HK-2 (cell line): Measurements from ENCODE around the gene IGSF10.
"Not testable (repeated sequence)": the region's sequence is repeated elsewhere in the genome, so short reads cannot be mapped to it uniquely, and the experiment has no call there.

Source experiments
- DNase-seq: peaks from one replicate; pipeline ENCODE4 v3.0.0-alpha.2; 2018; ENCODE audit not compliant: unreplicated experiment

Gene IGSF10, protein sequence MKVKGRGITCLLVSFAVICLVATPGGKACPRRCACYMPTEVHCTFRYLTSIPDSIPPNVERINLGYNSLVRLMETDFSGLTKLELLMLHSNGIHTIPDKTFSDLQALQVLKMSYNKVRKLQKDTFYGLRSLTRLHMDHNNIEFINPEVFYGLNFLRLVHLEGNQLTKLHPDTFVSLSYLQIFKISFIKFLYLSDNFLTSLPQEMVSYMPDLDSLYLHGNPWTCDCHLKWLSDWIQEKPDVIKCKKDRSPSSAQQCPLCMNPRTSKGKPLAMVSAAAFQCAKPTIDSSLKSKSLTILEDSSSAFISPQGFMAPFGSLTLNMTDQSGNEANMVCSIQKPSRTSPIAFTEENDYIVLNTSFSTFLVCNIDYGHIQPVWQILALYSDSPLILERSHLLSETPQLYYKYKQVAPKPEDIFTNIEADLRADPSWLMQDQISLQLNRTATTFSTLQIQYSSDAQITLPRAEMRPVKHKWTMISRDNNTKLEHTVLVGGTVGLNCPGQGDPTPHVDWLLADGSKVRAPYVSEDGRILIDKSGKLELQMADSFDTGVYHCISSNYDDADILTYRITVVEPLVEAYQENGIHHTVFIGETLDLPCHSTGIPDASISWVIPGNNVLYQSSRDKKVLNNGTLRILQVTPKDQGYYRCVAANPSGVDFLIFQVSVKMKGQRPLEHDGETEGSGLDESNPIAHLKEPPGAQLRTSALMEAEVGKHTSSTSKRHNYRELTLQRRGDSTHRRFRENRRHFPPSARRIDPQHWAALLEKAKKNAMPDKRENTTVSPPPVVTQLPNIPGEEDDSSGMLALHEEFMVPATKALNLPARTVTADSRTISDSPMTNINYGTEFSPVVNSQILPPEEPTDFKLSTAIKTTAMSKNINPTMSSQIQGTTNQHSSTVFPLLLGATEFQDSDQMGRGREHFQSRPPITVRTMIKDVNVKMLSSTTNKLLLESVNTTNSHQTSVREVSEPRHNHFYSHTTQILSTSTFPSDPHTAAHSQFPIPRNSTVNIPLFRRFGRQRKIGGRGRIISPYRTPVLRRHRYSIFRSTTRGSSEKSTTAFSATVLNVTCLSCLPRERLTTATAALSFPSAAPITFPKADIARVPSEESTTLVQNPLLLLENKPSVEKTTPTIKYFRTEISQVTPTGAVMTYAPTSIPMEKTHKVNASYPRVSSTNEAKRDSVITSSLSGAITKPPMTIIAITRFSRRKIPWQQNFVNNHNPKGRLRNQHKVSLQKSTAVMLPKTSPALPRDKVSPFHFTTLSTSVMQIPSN (N-terminal part only)

DNA sequence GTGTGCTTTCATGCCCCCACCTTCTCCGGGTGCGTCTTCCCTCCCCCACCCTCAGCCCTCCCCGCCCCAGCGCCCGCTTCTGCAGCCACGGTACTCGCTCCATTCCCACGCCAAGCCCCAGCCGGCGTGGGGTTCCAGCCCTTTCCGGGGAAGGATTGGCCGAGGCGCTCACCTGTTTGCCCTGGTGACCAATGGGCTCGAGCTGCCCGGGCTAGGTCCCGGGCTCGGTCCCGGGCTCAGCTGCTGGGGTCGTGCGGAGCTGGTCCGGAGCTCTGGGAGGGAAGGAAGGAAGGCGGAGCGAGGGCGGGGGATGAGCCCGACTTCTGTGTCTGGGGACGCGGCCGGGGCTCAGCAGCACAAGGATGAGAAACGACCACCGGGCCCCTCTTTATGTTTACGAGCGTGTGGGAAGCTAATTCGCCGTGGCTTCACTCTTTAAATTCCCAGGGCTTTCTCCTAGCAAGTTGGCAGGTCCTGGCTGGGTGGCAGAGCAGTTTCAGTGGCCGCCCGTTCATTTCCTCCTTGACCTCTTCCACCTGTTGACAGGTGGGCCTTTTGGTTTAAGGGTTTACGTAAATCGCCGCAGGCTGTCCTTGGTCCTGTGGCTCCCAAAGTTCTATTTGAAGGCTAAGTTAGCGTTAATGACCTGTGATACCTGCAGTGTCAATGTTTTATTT lies at the start of gene IGSF10:
IGSF10 (minus strand) TSS at position 288 of the 677 bp plus-strand sequence. CDS start 2,352 bp downstream, outside the sequence.
- DNase-seq = no peak

DNA sequence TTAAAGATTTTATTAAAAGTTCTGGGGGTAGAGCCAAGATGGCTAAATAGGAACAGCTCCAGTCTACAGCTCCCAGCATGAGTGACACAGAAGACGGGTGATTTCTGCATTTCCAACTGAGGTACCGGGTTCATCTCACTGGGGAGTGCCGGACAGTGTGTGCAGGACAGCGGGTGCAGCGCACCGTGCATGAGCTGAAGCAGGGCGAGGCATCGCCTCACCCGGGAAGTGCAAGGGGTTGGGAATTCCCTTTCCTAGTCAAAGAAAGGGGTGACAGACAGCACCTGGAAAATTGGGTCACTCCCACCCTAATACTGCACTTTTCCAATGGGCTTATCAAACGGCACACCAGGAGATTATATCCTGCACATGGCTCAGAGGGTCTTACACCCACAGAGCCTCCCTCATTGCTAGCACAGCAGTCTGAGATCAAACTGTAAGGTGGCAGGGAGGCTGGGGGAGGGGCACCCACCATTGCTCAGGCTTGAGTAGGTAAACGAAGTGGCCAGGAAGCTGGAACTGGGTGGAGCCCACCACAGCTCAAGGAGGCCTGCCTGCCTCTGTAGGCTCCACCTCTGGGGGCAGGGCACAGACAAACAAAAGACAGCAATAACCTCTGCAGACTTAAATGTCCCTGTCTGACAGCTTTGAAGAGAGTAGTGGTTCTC lies 48.7 kb upstream of the IGSF10 start:
- not testable (repeated sequence) for DNase-seq

DNA sequence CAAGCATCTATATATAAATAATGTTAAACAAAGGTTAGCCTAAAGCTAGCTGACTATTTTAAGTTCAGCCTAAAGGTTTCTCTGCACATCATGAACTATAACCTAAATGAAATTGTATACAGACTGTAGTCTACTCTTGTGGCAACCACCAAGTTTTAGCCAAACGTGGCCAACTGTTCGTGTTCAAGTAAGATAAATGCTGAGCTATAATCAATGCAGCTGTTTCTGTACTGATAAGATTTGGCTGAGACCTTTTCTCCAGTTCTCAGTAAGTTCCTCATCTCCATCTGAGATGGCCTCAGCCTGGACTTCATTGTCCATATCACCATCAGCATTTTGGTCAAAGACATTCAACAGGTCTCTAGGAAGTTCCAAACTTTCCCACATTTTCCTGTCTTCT lies 43.7 kb upstream of the IGSF10 start:
- DNase-seq = no peak

DNA sequence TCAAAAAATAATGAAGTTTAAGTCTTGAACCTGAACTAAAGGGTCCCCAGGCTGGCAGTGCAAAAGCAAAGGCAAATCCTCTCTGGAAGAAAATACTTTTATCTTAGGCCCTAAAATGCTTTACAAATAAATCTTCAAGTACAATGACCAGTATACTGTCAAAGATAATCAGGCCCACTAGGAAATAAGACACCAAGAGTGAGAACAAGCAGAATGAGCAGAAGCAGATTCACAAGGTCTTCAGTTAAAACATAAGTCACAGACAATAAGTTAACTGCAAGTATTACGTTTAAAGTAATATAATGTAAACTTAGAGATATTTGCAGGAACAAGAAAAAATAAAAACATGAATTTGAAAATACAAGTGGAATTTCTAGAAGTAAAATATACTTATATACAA lies 42.2 kb upstream of the IGSF10 start:
- no peak for DNase-seq

DNA sequence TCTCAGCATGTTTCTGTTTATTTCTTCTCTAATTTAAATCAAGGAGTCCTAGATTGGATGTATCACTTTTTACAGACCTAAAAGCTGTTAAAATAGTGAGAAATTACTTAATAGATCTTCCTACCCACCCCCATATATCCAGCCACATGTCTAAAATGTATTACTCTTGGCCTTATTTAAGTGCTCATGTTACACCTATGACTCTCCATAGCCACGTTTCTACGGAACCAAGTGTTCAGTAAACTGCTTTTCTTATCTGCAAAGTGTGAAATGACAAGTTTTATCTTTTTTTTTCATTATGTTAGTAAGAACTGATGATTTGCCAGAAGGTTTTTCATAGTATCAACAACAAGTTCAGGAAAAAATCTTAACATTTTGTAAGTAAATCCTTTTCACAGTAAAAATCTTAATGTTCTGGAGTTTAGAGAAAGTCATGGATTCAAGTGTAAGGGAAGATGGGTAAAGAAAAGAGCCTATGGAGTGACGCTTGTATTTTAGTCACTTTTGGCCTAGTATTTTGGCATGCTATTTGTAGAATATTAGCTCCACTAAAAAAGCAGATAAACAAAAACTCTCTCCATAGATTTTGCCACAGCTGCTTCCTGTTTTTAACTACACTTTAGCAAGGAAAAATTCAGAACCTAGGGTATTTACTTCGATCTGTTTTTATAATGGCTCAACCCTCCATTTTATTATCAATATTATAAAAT lies 41.2 kb upstream of the IGSF10 start:
- no peak for DNase-seq

DNA sequence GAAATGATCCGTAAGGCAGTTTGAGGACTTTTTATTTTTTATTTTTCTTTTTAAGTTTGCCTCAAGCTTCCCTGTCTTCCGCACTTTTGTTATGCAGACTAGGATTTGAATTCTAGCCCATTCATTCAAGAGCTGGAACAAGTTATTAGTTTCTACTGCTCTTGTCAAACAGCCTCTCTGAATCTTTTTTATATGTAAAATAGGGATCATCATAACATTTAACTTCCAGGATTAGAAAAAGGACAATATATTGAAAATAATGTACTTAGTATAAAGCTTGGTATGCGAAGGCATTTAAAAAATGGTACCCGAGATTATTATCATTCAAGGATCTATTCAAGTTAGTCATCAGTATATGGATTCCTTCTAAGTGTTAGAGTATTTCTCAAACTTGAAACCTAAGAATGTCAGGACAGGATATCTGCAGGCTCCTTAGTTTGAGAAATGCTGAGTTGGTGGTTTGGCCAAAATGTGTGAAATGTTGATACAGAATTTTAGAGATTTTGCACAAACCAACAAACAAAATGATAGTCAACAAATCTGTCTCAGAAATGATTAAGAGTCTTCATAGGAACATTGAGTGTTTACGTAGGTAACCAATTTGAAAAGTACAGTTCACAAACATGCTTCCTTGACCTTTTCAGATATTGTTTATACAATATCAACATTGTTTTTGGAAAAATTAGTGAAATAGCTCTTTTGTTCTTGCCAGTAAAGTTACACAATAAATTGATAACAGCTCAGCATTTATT lies 40.5 kb upstream of the IGSF10 start:
- no peak for DNase-seq

DNA sequence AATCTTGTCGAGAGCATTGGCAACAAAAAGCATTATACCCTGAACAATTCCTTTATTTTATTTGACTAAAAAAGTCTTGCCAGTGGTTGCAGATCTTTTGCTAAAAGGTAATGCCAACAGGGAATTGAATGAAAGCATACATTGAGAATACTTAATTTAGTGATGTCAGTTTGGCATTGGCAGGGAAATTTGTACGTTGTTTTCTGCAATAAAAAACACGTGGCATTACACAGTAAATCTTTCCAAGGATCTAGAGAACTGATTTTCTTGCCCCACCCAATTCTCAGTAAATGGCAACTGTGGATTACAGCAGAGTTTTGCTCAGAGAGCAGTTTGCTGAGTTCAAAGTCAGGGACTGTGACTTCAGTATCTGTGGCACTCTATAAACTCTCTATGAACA lies 38.3 kb upstream of the IGSF10 start:
- no peak for DNase-seq

DNA sequence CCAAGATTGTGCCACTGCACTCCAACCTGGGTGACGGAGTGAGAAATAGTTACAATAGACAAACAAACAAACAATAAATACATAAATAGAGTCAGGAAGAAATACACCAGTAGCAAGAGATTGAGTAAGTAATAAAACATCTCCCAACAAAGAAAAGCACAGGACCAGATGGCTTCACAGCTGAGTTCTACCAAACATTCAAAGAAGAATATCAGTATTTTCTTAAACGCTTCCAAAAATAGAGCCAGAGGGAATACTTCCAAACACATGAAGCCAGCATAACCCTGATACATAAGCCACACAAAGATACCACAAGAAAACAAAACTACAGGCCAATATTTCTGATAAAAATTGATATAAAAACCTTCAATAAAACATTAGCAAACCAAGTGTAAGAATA lies 30.7 kb upstream of the IGSF10 start:
- no peak for DNase-seq

DNA sequence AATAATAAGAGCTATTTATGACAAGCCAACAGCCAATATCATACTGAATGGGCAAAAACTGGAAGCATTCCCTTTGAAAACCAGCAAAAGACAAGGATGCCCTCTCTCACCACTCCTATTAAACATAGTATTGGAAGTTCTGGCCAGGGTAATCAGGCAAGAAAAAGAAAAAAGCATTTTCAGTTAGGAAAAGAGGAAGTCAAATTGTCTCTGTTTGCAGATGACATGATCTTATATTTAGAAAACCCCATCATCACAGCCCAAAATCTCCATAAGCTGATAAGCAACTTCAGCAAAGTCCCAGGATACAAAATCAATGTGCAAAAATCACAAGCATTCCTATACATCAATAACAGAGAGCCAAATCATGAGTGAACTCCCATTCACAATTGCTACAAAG lies 27.0 kb upstream of the IGSF10 start:
- not testable (repeated sequence) for DNase-seq

DNA sequence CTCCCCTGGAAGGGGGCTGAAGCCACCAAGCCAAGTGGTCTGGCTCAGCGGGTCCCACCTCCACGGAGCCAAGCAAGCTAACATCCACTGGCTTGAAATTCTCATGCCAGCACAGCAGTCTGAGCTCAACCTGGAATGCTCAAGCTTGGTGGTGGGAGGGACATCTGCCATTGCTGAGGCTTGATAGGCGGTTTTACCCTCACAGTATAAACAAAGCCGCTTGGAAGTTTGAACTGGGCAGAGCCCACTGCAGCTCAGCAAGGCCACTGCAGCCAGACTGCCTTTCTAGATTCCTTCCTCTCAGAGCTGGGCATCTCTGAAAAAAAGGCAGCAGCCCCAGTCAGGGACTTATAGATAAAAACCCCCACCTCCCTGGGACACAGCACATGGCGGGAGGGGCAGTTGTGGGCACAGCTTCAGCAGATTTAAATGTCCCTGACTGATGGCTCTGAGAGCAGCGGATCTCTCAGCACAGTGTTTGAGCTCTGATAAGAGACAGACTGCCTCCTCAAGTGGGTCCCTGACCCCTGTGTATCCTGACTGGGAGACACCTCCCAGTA lies 23.2 kb upstream of the IGSF10 start:
- no peak for DNase-seq

DNA sequence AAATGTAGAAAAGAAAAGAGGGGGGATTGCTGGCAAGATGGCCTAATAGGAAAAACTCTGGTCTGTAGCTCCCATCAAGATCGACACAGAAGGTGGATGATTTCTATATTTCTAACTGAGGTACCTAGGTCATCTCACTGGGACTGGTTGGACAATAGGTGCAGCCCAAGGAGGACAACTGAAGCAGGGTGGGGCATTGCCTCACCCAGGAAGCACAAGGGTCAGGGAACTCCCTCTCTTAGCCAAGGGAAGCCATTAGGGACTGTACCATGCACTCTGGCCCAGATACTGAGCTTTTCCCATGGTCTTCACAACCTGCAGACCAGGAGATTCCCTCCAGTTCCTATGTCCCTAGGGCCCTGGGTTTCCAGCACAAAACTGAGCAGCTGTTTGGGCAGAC lies 22.6 kb upstream of the IGSF10 start:
- DNase-seq = no peak

DNA sequence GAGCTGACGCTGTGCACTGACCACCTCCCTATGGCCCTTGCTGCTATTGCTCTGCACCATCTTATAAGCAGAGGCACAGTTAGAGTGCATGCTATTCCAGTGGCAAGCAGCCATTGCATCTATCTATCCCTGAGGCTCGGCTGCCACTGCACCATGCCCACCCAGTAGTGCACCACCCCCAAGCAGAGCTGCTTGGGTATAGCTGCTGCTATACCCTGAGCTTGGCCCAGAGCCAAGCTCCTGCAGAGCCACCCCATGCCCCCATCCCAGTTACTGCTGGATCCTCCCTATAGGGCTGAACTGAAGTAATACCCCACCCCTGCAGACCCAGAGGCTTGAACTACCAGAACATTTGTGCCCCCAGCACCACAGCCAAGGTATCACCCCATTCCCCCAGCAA lies 19.6 kb upstream of the IGSF10 start:
- no peak for DNase-seq

DNA sequence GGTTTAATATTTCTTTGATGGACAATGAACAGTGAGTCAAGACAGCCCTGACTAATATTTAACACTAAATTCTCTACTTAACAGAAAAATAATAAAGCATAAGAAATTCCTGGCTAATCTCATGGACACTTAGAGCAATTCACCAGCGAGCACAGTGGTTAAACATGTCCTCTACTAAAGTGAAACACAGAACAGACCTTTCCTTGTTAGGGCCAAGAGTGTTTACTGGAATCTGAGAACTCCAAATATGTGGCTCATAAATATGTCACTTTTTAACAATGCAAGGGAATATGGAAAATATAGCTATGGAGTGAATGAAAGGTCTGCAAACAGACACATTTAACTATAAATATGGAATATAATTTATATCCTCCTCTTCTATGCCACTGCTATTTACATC lies 18.6 kb upstream of the IGSF10 start:
- no peak for DNase-seq

DNA sequence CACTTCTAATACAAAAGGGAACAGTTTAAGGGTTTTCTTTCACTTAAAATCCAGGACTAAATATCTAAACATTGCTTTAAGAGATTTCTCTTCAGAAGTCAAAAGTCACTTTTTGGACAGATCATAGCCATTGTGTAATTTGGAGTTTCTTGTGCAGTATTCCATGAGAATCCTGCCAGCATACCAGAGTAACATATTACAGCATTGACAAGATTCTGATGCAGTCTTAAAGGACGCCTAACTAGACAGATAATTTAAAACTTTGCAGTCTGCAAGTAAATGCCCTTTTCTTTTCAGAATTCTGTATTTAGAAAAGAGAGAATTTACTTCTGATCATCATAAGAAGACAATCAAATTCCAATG lies 17.5 kb upstream of the IGSF10 start:
- no peak for DNase-seq

DNA sequence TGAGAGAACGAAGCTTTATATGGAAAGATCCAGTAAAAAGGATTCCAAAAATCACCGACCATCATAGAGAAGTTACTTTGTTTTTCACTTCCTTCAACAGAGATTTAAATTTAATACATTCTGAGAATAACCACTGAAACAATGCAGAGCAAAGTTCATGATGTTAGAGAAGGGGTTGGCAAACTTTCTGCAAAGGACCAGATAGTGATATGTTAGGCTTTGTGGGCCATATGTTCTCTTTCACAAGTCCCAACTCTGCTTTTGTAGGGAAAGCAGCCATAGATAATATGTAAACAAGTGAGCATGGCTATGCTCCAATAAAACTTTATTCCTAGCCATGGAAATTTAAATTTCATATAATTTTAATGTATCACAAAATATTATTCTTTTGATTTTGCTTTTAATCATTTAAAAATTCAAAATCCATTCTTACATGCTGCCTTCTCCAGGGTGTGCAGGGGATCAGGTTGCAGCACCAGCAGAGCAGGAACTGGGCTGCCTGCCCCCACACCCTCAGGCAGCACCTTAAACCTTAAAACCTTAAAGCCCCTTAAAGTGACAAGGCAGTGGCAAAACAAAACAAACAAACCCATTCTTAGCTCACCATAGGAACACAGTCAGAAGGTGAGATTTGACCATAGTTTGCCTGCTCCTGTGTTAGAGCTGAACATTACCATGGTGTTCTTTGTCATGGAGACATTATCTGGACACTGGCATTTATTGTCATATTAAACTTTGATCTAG lies 16.9 kb upstream of the IGSF10 start:
- no peak for DNase-seq

DNA sequence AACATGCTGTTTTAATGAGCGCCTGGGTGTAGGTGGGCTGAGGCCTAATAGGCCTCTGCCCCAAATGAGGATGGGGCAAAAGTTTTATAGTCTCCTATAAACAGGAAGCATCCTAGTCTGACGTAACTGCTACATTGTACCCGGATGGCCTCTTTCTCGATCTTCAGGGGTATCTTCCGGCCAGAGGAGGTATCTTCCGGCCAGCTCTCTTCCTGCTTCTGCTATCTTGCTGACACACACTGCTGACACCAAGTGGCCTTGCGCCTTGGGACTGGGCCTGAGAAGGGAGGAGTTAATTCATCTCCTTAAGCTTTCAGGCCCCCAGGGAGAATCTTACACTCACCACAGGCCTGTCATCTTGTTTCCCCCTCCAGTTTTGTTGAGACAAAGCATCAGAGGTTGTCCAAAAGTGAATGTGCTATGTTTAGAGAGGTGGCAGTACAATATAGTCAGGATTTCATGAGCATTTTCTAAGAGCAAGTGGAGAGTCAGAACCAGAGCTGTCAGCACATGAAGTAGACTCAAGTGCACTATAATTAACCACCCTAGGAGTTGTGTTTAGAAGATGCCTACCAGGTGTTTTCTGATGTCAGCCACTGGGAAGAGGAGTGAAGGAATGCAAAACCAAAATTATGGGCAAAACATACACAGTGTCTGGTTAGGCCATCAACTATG lies 15.6 kb upstream of the IGSF10 start:
- no peak for DNase-seq

DNA sequence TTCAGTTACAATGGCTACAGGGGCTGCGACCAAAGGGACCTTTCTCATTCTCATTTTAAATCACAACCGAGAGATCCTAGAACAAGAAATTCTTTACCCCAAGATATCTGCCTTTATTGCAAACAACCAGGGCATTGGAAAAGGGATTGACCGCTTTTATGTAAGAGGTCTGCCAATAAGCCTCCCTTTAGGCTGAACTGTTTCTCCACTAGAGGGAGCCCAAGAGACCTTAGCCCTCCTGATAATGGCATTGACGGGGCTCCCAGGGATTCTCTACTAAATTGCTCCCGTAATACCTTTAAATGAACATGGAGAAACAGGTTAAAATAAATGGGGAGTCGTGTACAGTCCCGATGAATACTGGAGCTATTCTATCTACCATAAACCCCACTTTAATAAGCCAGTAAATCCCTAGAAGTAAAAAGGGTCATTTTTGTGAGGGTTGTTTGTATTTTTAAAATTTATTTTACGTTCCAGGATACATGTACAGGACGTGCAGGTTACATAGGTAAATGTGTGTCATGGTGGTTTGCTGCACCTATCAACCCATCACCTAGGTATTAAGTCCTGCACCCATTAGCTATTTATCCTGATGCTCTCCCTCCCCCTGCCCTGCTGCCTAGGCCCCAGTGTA lies 7.5 kb upstream of the IGSF10 start:
- DNase-seq = peak; percentile 39

DNA sequence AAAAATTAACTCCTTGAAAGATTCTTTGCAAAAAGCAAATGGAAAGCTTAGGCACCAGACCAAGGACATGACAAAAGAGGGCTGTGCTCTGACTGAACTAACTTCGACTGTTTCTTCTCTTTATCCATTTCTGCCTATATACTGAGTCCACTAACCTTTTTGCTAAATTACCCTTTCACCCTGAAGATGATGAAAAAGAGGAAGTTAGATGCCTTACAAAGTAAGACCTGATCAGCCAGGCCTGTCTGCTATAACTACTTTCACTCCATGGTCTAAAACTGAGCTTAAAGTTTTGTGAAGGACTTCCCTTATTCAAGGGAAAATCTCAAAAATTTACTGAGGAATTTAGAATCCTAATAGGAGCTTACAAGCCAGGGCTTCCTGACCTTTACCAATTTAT lies 6.2 kb upstream of the IGSF10 start:
- DNase-seq = no peak
